D341Med (cell line): ENCODE results near the gene DUSP9.

ENCODE experiments used
- DNase-seq: peaks from one replicate; pipeline ENCODE4 v3.0.0; 2012; ENCODE audit warnings: low spot score

Gene DUSP9

DNA sequence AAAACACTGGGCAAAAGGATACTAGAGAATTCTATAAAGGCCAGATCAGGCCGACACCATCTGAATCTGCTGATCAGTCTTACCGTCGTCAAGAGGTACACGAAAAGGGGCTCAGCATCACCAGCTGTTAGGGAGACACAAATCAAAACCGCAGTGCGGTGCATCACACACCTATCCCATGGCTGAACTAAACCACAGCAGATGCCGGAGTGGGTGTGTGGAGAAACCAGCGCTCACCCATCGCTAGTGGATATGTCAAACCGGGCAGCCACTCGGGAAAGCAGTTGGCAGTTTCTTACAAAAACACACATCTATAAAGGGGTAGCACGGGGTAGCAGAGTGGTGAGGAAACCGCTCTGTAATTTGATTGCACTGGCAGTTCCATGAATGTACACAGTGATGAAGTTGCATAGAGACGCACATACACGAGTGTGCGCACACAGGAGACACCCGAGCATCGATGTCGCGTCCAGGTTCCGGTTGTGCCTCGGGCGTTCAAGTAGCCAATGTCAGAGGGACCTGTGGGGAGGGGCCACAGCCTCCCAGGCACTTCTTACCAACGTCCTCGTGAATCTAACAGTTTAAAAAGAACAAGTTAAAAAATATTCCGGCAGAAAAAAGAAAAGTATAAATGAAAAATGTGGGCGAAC is 24.9 kb upstream of the DUSP9 start:
- no peak for DNase-seq

DNA sequence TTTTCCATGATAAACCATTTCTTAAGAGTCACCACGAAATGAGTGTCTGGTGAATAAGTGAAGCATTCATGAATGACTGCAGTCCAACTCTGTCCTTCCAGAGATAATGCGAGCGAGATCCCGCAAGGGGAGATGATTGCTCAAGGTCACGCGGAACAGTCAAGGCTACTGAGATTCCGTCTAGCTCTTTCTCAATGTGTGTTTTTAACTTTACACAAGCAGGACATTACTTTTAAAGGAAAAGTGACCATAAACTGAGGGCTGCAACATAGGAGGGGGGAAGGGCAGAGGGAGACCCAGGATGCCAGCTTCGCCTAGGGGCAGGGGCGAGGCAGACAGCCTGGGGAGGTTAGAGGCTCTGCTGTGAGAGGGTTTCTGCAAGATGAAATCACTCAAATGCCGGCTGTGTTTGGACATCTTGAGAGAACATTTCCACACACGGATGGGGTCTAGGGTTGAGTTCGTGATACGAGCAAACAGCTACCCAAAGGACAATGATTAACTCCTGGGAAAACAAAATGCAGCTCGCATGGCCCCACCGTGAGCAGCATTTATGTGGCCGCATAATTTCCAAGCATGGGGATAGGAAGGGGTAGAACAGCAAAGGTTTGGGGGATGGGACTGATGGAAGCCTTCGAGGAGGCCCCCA is 24.2 kb upstream of the DUSP9 start:
- no peak for DNase-seq

DNA sequence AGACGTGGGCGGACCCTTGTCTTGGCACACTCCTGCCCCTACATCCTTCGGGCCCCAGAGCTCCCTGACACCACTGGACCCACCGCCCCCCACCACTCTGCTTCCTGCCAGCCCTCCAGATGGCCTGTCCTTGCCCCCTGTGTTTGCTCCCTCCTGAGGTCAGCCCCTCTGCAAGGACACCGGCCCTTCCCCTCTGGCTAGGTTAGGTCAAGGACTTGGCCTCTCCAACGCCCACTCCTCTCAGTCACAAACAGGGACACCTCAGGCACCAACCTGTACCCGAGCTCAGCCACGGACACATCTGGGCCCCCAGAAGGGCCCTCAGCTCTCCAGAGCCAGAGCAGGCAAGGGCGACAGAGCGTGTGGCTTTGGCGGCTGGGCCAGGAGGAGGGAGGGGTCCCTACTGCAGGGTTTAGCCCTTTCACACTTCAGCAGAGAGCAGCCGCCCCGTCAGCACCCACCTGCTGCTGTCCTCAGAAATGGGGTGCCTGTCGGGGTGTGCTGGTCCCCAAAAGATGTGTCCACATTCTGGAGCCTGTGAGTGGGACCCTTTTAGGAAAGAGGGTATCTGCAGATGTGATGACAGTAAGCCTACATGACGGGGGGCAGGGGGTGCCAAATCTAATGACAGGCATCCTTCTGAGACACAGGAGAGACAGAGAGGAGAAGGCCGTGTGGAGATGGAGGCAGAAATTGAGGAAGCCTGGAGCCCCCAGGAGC is 23.5 kb upstream of the DUSP9 start:
- no peak for DNase-seq

DNA sequence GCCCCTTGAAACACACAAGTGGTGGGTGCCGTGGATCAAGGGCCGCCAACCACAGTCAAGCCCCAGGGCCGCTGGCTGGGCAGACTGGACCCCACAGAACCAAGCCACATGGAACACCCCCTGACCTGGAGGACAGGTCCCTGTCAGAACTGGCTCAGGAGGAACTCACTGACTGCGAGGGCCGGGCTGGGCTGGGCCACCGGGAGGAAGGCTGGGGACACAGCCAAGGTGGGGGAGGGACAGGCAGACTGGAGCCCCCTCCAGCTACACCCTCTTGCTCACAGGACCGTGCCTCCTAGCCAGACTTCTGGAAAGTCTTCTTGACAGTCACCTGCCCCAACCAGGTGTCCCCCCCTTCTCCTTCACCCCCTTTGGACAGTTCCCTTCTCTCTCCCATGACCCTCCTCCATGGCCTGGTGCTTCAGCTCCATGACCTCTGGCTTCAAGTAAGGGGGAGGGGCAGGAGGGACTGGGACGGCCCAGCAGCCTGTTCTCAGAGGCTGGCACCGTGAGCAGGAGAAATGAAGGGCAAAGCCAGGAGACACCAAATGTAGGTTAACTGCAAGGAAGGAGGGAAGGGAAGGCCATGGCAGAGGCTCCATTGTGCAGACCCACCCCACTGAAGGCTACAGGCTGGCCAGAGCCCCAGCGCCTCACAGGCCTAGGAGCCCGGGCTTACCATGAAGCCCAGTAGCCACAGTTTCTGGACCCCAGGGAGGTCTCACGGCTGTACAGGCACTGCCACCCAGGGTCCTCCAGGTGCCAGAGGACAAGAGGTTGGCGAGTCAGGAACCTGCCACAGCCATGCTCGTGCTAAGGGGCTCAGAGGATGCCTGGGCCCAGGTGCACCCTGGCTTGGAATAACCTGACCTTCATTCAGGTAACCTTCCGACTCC is 22.6 kb upstream of the DUSP9 start:
- no peak for DNase-seq

DNA sequence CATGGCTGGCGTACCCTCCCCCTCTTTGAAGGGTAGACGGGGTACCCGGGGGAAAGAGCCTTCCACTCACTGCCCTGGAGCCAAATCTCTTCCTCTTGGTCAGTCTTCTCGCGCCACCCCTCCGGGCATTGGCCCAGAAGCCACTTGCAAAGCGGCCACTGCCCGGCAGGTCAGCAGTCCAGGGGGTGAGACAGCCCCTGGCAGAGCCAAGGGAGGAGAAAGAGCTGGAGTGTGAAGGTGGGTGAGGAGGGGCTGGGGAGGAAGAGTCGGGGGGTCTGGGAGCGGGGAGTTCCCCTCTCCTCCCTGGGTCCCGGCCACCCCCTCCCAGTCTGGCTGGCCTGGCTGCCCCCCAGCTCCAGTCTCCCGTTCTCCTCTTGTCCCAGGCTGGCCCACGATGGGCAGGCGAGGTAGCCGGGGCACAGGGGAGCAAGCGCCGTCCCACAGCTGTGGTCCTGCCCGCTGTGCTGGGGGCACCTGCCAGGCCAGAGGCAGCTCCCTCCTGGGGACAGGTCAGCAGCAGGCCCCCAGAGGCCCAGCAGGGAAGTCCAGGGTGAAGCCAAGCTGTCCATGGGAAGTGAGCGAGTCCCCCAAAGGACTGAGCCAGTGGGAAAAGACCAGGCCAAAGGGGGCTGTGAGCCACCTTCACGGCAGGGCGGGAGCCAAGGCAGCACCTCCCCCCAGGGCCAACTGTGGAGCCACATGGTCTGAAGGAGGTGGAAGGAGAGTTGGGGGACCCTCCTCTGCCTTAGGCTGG is 21.6 kb upstream of the DUSP9 start:
- no peak for DNase-seq

DNA sequence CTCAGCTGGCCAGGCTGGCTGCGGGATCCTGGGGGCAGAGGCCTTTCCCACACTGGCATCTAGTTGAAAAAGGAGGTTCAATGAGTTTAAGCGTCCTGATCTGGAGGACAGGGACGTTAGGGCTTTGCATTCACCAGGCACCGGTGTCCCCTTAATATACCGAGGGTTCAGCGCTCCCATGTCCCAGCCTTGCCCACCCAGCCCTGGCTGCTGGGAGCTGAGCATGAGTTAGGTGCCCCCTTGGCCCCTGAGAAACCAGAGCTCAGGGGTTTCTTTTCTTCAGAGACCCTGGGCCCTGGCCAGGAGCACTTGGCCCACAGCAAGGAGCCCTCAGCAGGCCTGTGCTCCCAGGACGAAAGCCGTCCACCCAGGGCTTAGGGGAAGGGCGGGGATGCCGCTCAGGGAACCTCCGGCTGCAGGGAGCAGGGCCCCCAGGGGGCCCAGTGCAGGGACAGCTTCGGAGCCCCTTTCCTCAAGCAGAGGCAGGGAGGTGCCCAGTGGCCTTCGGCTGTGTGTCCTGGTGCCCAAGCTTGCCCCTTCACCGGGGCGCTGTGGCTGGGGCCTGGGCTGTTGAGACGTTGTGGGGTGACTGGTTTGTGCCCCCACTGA is 20.9 kb upstream of the DUSP9 start:
- DNase-seq, result no peak

DNA sequence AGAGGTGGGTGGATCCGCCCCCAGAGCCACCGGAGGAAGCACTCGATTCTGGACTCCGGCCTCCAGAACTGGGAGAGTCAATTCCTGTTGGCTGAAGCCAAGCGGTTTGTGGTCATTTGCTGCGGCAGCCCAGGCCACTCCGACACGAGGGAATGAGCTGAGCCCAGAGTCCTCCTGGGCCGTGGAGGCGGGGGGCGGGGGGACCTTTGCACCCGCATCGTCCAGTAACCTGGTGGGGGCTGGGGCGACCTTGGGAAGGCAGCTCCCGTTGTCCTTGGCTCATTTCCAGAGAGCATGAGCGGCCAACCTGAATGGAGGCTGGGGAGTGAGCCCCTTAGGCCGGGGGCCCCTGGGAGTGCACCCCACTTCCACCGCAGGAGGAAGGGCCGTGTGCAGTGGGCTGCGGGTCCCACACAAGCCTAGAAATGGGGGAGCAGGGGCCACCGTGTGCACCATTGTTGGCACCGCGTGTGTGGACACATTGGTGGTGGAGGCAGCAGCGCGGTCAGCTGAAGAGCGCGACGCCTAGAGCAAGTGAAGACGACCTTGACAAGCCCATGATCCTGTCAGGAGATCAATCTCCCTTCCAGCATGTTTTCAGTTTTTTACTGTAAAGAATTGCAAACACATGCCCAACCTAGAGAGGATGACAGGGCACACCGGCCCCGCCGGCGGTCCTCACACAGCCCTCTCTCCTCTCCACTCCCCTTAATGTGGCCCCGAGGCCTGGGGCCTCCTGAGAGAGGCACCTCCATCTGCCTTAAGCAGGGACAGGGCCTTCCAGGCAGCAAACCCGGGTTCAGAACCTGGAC is 19.9 kb upstream of the DUSP9 start:
- no peak for DNase-seq

DNA sequence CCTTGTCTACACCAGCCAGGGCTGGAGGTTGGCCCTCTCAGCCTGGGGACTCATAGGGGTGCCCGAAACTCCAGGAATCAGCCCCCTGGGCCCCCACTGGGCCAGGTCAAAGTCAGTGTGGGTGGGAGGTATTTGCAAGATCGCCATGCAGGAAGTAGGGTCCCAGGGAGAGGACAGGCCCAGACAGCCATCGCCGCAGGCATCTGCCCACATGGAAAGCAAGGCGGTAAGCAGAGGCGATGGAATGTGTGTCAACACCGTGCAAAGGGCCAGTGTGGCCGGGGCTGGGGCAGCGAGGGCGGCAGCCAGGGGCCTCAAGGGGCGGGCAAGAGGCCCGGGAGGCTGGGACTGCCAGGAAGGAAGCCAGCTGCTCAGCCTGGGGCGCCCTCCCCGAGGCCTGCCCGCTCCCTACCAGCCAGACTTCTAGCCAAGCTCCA is 19.3 kb upstream of the DUSP9 start:
- DNase-seq, result no peak

DNA sequence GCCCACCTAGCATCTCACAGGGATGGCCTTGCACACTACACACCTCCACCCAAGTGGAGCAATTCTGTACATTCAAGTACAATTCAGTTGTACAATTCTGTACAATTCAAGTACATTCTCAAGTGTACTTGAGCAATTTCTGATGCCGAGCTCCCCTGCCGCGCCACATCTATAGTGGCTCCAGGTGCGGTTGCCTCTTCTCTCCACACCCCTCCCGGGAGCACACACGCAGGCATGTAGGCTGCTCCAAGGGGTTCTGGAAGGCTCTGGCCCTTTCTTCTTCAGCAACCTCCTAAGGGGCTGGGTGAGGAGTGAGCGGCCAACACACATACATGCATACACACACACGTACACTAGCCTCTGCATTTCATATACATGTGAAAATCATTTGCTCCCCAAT is 18.9 kb upstream of the DUSP9 start:
- no peak for DNase-seq

DNA sequence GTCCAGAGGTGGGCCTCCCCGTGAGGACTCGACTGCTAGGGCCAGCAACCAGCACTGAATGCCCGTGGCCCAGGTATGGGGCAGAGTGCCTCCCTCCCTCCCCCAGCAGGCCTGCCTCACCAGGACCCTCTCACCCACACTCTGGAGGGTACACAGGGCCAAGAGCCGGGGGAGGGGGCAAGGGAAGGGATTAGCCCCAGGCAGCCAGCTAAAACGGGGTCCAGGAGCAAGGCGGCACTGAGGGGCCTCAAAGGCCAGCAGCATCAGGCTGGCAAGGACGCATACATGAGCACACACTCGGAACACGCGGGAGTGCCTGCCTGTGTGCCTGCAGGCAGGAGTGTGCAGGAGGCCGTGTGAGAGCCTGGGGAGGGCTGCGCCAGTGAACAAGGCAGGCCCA is 18.3 kb upstream of the DUSP9 start:
- DNase-seq, result no peak

DNA sequence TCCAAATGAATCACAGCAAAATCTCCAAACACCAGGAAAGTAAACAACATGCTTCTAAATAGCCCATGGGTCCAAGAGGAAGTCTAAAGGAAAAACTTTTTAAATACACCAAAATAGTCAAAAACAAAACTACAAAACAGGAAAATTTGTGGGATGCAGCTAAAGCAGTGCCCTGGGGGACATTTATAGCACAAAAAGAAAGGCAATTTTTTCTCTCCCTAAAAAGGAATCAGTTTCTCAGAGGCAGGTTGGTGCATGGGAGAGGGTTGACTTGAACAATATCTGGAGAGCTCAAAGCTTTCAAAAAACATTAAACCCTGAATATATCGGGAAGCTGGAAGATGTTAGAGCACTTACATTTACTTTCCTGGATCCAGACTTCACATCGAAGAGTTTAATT is 15.7 kb upstream of the DUSP9 start:
- no peak for DNase-seq

DNA sequence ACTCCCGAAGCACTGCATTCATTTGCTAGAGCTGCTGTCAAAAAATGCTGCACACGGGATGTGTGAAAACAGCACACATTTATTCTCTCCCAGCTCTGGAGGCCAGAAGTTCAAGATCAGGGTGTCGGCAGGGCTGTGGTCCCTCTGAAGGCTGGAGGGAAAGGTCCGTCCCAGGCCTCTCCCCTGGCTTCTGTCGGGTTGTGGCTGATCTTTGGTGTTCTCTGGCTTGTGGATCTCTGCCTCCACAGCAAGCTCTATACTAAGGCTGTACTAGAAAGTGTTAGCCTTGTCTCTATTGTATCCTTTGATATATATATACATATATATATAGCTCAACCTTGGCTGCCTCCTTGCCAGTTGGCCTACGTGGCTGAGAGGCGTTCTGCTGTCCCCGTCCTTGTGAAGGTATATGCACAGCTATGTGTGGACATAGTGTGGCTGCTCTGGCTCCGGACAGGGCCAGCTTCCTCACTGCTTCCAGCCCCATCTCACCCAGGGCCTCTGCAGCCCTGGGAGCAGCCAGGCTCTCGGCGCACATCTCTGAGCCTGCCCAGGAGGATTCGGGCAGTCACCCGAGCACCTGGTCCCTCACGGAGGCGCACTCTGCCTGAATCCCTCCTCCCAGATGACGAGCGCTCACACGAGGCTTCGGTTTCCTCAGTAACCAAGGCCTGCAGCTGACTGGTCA is 15.0 kb upstream of the DUSP9 start:
- peak; percentile 3 for DNase-seq

DNA sequence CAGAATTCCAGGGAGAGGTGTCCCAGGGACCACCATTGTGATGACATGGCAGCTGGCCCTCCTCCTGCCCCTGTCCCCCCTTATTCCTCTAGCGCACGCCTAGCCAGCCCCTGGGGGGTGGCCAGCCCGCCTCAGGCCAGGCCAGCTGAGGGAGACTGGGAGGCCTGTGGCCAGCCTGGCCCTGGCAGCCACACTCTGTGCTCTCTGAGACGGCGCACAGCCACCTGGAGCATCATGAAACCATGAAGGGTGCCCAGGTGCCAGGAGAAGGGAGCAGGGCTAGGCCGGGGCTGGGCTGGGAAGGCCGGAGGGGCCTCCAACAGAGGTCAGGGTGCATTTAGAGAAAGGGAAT is 14.4 kb upstream of the DUSP9 start:
- DNase-seq, result no peak

DNA sequence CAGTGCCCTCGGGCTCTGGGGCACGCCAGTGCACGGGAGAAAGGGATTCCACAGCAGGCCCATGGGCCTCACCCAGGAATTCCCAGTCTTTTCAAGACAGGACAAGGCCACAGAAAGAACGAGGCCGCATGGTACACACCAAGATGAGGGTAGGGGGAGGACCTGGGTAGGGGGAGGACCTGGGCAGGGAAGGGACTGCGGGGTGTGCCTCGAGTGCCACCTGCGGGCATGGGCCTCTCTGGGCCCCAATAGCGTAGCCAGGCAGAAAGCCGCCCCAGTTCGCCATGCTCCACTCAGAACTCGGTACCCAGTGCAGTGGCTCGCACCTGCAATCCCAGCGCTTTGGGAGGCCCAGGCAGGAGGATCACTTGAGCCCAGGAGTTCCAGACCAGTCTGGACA is 14.0 kb upstream of the DUSP9 start:
- peak; percentile 3 for DNase-seq

DNA sequence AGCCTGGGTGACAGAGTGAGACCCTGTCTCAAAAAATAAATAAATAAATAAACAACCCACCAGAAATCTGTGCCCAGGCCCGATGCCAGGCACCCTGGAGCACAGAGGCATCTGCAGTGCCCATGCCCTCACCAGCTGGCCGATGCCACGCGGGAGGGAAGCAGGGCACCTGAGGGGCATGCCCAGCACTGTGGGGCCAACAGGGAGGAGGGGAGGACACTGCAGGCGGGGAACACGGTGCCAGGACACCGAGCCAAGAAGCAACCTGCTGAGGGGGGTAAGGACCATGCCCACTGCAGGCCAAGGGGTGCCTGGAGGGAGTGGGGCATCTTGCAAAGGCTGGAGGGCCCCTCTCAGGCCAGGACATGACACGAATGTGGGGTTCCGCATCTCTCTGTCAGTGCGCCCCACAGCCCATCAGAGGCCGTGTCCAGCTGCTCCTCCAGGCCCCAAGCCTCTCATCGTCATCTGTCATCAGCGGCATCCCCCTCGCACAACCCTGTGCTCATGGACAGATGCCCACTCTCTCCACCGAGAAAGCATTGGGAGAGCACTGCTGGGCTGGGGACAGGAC is 13.3 kb upstream of the DUSP9 start:
- DNase-seq, result peak; percentile 9

DNA sequence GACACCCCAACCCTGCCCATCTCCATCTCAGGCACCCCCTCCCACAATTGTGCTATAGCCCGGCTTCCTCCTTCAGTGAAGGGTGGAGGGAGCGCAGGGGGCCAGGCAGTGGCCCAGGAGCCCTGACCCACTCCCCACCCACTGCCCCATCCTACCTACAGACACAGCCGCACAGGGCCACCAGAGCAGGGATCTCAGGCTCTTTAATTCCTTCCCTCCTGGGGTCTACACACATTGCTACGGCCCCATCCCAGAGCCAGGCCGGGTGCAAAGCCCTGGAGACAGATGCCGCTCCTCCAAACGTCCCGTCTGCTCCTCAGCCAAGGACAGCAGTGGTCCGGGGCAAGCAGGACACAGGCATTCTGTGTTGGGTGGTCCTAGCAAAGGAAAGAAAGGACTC is 12.8 kb upstream of the DUSP9 start:
- DNase-seq, result peak; percentile 8

DNA sequence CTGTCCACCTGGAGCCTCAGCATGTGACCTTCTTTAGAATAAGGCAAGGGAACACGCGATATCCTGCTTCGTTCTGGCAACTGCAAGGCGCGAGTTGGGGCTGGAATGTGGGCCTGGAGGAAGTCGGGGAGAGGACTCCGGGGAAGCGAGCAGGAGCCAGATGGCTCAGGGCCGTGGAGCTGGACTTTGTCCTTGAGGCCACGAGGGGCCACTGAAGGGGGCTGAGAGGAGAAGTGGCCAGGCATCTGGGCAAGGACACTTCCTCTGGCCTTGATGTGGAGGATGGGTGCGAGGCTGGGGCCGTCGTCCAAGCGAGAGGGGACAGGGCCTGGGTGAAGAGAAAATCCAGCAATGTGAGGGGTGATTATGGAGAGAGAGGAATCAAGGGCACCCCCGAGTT is 12.2 kb upstream of the DUSP9 start:
- DNase-seq, result peak; percentile 2

DNA sequence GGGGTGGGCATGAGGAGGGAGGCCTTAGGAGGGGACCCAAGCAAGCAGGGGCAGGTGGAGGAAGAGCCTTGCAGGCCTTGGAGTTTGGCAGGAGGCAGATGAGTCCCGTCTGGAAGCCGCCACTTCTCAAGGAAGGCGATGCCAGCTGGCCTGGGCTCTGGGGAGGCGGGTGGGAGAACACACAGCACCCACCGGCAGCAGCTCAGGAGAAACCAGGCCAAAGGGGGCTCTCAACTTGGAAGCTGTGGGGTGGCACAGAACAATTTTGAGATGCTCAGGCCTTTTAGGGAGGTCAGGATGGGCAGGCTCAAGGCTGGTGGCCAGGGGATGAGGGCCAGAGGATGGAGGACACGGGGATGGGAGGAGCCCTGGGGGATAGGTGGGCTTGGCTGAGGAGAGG is 11.6 kb upstream of the DUSP9 start:
- DNase-seq, result peak; percentile 3
